DMS 273 (cell line): ENCODE measurements around the gene POU5F1.
"Not testable (repeated sequence)": the region's sequence is repeated elsewhere in the genome, so short reads cannot be mapped to it uniquely, and the experiment has no call there.

Experiments
- DNase-seq: peaks from one replicate; lab custom pipeline; 2025; ENCODE audit not compliant: unreplicated experiment; lab: John Stamatoyannopoulos, UW

Gene POU5F1

DNA sequence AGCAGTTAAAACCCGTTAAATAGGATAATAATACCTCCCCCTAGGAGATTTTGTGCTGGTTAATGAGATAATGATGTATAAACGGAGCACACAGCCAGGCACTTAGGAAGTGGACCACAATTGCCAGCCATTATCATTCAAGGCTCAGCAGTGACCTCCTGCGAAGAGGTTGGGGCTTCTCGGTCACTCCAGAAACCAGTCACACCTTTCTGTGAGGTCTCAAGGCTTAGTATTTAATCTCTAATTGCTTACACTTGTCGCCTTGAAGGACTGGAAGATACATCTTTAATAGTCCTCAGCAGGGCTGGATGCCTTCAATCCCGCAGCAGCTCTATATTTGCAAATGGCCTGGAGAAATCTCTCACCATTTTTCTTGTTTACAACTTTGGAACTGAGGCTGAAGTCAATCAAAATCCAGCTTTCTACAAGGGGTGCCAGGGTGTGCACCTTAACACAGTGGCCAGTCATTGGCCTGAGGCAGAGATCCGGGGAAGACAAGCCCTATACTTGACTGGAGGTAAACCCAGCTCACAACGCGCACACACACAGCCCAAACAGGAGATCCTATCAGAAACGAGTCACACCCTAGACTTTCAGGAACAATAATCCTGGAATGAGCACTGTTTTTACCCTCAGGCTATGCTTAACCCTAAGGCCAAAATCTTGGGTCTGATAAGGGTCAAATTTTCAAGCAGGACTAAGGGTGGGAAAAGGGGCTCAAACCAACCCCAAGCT lies 1.2 kb downstream of the POU5F1 start:
- no peak for DNase-seq

GRCh38 chr6:31168606-31169005 lies 1.9 kb downstream of the POU5F1 start:
- DNase-seq, result no peak

- no peak for DNase-seq
Observed at GRCh38 chr6:31165986-31166385, 4.5 kb downstream of the POU5F1 start.

DNA sequence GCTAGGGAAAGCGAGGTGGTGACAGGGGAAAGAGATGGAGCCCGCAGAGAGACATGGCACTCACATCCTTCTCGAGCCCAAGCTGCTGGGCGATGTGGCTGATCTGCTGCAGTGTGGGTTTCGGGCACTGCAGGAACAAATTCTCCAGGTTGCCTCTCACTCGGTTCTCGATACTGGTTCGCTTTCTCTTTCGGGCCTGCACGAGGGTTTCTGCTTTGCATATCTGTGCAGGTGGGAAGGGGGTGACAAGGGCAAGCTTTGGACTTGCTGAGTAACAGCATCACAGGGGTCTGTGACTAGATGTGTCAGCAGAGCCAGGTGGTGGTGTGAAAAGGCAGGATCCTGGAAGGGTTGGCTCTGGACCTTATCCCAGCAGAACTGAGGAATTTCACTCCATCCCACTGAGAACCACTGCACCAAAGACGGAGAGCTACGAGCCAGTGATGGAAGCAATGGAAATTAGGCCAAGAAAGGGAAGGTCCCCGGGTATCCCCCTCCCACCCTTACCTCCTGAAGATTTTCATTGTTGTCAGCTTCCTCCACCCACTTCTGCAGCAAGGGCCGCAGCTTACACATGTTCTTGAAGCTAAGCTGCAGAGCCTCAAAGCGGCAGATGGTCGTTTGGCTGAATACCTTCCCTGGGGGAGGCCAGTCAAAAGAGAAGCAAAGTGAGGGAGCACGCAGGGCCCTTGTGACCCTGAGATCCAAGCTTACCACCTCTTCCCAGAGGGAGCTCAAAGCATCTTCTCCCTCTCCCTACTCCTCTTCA lies 5.2 kb downstream of the POU5F1 start:
- DNase-seq, result peak; percentile 37

DNA sequence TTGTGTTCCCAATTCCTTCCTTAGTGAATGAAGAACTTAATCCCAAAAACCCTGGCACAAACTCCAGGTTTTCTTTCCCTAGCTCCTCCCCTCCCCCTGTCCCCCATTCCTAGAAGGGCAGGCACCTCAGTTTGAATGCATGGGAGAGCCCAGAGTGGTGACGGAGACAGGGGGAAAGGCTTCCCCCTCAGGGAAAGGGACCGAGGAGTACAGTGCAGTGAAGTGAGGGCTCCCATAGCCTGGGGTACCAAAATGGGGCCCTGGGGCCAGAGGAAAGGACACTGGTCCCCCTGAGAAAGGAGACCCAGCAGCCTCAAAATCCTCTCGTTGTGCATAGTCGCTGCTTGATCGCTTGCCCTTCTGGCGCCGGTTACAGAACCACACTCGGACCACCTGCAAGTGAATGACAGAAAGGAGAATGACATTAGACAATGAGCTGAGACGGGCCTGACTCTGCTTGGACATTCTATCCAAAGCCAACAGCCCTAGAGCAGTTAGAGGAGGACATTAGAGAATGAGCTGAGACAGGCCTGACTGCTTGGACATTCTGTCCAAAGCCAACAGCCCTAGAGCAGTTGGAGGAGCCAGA lies 5.9 kb downstream of the POU5F1 start:
- not testable (repeated sequence) for DNase-seq

- DNase-seq, result peak; percentile 15
Observed at GRCh38 chr6:31163922-31164321, 6.6 kb downstream of the POU5F1 start.

- no peak for DNase-seq
Observed at GRCh38 chr6:31162463-31163165, 7.9 kb downstream of the POU5F1 start.

DNA sequence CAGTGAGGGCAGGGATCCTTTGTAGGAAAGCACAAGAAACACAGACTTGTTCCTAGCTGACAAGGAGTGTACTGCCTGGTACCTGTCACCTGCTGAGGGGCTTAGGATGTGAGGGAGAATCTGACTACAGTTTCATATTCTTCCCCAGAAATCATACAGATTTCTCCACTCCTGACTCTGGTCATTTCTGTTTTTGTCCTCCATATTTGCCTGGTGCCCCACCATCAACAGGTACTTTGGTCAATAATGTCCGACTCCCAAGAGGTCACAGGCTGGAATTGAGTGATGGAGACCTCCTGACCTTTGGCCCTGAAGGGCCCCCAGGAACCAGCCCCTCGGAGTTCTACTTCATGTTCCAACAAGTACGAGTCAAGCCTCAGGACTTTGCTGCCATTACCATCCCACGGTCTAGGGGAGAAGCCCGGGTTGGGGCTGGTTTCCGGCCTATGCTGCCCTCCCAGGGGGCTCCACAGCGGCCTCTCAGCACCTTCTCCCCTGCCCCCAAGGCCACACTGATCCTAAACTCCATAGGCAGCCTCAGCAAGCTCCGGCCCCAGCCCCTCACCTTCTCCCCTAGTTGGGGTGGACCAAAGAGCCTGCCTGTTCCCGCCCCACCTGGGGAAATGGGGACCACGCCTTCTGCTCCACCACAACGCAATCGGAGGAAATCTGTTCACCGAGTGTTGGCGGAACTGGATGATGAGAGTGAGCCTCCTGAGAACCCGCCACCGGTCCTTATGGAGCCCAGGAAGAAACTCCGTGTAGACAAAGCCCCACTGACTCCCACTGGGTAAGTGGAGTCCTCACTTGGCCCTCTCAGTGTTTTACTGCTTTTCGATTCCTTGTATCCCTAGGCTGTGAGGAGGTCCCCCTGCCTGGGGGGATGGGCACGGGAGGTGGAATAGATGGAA lies 9.0 kb downstream of the POU5F1 start:
- no peak for DNase-seq

GRCh38 chr6:31158863-31159855 lies 11.3 kb downstream of the POU5F1 start:
- peak; percentile 54 for DNase-seq

DNA sequence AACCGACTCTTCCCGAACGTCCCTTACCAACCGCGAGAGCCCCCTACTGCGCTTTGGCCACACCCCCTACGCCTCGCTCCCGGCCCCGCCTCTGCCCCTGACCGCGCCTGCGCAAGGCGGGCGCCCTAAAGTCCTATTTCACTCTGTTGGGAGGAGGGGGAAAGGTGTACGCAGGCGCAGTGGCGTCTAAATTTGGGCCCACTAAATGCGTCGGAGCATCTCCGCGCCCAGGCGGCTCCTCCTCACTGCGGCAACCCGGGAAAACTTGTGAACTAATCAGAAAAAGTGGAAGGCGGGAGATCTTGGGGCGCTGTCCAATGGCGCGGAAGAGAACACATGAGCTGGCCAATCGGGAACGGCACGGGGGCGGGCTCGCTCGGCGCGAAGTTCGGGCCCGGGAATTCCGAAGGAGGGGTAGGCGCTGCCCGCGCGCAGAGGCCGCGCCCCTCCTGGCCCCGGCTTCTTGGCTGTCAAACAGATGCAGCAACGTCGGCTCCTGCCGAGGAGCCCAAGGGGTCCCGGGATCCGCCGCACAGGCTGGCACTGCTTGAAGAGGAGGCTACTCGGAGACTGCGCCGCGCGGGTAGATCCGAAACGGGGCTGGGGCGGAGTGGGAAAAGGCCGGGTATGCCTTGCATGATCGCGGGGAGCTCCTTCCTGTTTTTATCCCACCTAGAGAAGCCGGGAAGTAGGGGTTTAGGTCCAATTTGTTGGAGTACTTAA lies 12.2 kb downstream of the POU5F1 start, which contains the start of gene TCF19:
Gene TCF19 (plus strand): TSS at position 450 of the 723 bp plus-strand sequence. CDS start 881 bp downstream, outside the sequence.
- peak; percentile 99 for DNase-seq

- no peak for DNase-seq
Observed at GRCh38 chr6:31157513-31158139, 12.9 kb downstream of the POU5F1 start, which contains the start of gene CCHCR1. Gene CCHCR1 (minus strand): TSS chr6:31157802. CDS start chr6:31157600, 202 bp downstream.

GRCh38 chr6:31156641-31157040 lies 13.8 kb downstream of the POU5F1 start:
- DNase-seq, result no peak

DNA sequence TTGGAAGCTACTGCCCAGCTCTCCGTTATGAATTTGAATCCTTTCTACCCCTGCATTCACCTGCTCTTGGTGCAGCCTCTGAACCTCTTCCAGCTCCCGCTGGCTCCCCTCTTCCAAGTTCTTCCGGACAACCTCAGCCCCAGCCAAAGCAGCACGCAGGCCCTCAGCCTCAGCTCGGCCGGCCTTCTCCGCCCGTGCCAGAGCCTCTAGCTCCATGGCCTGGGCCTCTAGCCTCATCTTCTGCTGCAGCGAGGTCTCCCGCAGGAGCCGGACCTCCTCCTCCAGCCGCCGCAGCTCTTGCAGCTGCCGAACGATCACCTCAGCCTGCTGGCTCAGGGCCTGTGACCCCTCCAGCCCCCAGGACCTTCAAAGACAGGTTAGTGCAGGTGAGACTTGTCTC lies 16.0 kb downstream of the POU5F1 start:
- DNase-seq, result no peak

DNA sequence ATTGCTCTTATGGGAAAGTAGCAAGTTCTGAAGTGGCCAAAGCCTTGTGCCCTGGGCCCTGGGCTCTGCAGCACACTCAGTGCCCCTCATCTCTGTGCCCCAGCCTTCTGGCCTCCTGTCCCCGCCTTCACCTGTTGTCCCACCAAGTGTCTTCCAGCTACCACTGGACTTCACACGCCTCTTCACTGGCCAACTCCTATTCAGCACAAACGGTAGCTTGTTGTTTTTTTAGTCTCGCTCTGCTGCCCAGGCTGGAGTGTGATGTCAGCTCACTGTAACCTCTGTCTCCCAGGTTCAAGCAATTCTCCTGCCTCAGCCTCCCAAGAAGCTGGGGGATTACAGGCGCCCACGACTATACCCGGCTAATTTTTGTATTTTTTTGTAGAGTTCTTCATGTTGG lies 17.7 kb downstream of the POU5F1 start:
- DNase-seq, result no peak

GRCh38 chr6:31149827-31150447 lies 20.5 kb downstream of the POU5F1 start:
- DNase-seq, result no peak

- no peak for DNase-seq
Observed at GRCh38 chr6:31145386-31145785, 25.1 kb downstream of the POU5F1 start.

- no peak for DNase-seq
Observed at GRCh38 chr6:31144970-31145340, 25.5 kb downstream of the POU5F1 start.
